Panc1 (cell line): Measurements from ENCODE around the gene CSF1. TPM values are rescaled to one million over a fixed set of nuclear protein-coding genes. Genes with fewer than 3 reads are reported as not detected.

Experiments
- ATAC-seq: fragments of 200-7000 bp; cut with Tn5 transposase; 2 replicates; pipeline ENCODE4 v1.9.1; 2020; ENCODE audit warnings: mild to moderate bottlenecking, moderate library complexity
- BruUV-seq: library from RNA; stranded (reverse); fragments of 400-500 nt; replicated peaks from 2 replicates; lab custom pipeline; 2021; lab: Mats Ljungman, UMichigan
- CTCF ChIA-PET: fragments of 300-600 bp; sonication (Branson Sonifier 250); formaldehyde crosslinking; loops from one replicate; lab custom pipeline; 2022; ENCODE audit warnings: antibody characterized with exemption; lab: Charles Lee
- POLR2A ChIA-PET: fragments of 300-600 bp; sonication (Branson Sonifier 250); formaldehyde crosslinking; loops from one replicate; lab custom pipeline; 2022; ENCODE audit warnings: antibody characterized with exemption; lab: Charles Lee
- DNase-seq: peaks from one replicate; pipeline ENCODE4 v3.0.0-alpha.2; 2010; ENCODE audit warnings: low read depth, low spot score
- H3K27ac ChIP-seq: 2 replicates; pipeline ENCODE4 v1.5.1; 2011; ENCODE audit warnings: mild to moderate bottlenecking, low read length, inconsistent platforms
- H3K27me3 ChIP-seq: fragments of 200-500 bp; sonication (Bioruptor generic); 2 replicates; pipeline ENCODE4 v1.6.0; 2014; ENCODE audit warnings: low read length, inconsistent platforms; ENCODE audit not compliant: control insufficient read depth, insufficient read depth
- H3K36me3 ChIP-seq: fragments of 200-500 bp; sonication (Bioruptor generic); 2 replicates; pipeline ENCODE4 v1.5.1; 2014; ENCODE audit warnings: inconsistent platforms, mild to moderate bottlenecking, low read length, moderate library complexity; ENCODE audit not compliant: control insufficient read depth, insufficient read depth
- H3K4me1 ChIP-seq: 2 replicates; pipeline ENCODE4 v1.5.1; 2011; ENCODE audit warnings: inconsistent platforms, mild to moderate bottlenecking, low read length, moderate library complexity; ENCODE audit not compliant: control insufficient read depth, insufficient read depth
- H3K4me3 ChIP-seq, 2 experiments: 2 replicates each; pipeline ENCODE4 v1.5.1; 2011 to 2012; ENCODE audit warnings: low read depth in 2 of 2, low read length in 2 of 2, mild to moderate bottlenecking in 2 of 2, inconsistent platforms in 1 of 2, moderate library complexity in 1 of 2
- H3K9me3 ChIP-seq: fragments of 200-500 bp; sonication (Bioruptor generic); 2 replicates; pipeline ENCODE4 v1.5.1; 2014; ENCODE audit warnings: low read depth, mild to moderate bottlenecking, inconsistent platforms, low read length, moderate library complexity; ENCODE audit not compliant: control insufficient read depth, insufficient read depth
- POLR2AphosphoS5 ChIP-seq: IDR thresholded peaks from 2 replicates; pipeline ENCODE4 v1.6.1; 2012; ENCODE audit warnings: mild to moderate bottlenecking, low read depth, low read length, moderate library complexity
- REST ChIP-seq, 2 experiments: IDR thresholded peaks; 2 replicates each; pipeline ENCODE4 v1.6.1; 2011 to 2012; ENCODE audit warnings: low read depth in 2 of 2, control low read depth in 1 of 2, low read length in 1 of 2, mild to moderate bottlenecking in 1 of 2, moderate library complexity in 1 of 2; ENCODE audit not compliant: insufficient read depth in 1 of 2
- SIN3A ChIP-seq: IDR thresholded peaks from 2 replicates; pipeline ENCODE4 v1.6.1; 2012; ENCODE audit warnings: low read depth, mild to moderate bottlenecking, low read length, moderate library complexity, borderline replicate concordance; ENCODE audit not compliant: insufficient read depth
- TCF7L2 ChIP-seq: IDR thresholded peaks from 2 replicates; pipeline ENCODE4 v1.6.1; 2011; ENCODE audit warnings: mild to moderate bottlenecking, low read depth, low read length, inconsistent platforms
- in situ Hi-C: cut with HindIII; loops from 2 replicates; pipeline ENCODE4 v1.10.0; 2016; ENCODE audit warnings: low sequenced_read_pairs, low pct_unique_long_range_greater_than_20kb
- intact Hi-C: fragments of 100-400 bp; cut with micrococcal nuclease; formaldehyde crosslinking; loops from one replicate; pipeline ENCODE4 v1.10.0; 2022; ENCODE audit not compliant: unreplicated experiment
- total RNA-seq: library from RNA; stranded (reverse); gene quantifications from one replicate; pipeline ENCODE4 v1.2.1, GENCODE V29; 2021; ENCODE audit not compliant: unreplicated experiment
- TF ChIP-seq, protein P1 (sequence below): fragments of 450-650 bp; IDR thresholded peaks from 2 replicates; pipeline ENCODE4 v1.5.1; 2017; ENCODE audit warnings: mild to moderate bottlenecking

Gene CSF1
- total RNA-seq, 1 experiment from 2014 or later = 217 TPM

DNA sequence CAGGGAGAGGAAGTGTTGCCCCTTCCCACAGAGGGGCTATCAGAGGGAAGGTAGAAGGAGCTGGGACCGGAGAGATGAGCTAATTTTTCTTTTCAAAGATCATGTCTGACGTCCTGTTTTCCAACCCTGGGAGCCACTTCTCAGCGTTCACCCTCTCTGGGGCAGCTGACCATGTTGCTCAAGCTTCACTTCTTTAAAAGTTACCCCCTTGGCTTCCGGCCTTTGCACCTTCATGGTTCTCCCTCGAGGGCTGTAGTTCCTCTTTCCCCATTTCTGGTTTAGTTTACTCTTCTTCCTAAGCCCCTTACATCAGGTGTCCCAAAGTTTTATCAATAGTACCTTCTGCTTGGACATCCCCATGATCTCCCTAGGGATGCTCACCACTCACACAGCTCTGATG is 23.8 kb upstream of the CSF1 start:
- Histone ChIP-seq H3K4me1 (peaks cover 22% of the 10 kb centered on the region), H3K27me3 (no peaks in the 10 kb centered on the region), H3K4me3 (no peak overlapping the region), H3K9me3 (no peaks in the 10 kb centered on the region), H3K27ac (peak overlapping the region; percentile 59; the same call in 1 of the 2 replicates), H3K36me3 (no peaks in the 10 kb centered on the region)
- in situ Hi-C loops = no loop called here
- TF ChIP-seq, protein P1, sequence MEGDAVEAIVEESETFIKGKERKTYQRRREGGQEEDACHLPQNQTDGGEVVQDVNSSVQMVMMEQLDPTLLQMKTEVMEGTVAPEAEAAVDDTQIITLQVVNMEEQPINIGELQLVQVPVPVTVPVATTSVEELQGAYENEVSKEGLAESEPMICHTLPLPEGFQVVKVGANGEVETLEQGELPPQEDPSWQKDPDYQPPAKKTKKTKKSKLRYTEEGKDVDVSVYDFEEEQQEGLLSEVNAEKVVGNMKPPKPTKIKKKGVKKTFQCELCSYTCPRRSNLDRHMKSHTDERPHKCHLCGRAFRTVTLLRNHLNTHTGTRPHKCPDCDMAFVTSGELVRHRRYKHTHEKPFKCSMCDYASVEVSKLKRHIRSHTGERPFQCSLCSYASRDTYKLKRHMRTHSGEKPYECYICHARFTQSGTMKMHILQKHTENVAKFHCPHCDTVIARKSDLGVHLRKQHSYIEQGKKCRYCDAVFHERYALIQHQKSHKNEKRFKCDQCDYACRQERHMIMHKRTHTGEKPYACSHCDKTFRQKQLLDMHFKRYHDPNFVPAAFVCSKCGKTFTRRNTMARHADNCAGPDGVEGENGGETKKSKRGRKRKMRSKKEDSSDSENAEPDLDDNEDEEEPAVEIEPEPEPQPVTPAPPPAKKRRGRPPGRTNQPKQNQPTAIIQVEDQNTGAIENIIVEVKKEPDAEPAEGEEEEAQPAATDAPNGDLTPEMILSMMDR = no peak
- no peak for TF ChIP-seq SIN3A
- TF ChIP-seq REST (IDR thresholded peaks at IDR 0.05; ENCODE audit: insufficient read depth in 1 of 2, low read depth in 2 of 2, low read length in 1 of 2) = no peak
- TF ChIP-seq TCF7L2 = no peak
- TF ChIP-seq POLR2AphosphoS5 = no peak
- intact Hi-C loops = no loop called here
- ATAC-seq (no peak), DNase-seq (no peak)
- POLR2A ChIA-PET = no interaction called here
- CTCF ChIA-PET = no interaction called here
- BruUV-seq = no TSS peak

- TF ChIP-seq REST (IDR thresholded peaks at IDR 0.05; ENCODE audit: insufficient read depth in 1 of 2, low read depth in 2 of 2, low read length in 1 of 2) = no peak
- Histone ChIP-seq H3K27ac (peak overlapping the region; percentile 44; the same call in 1 of the 2 replicates), H3K4me3 (no peak overlapping the region), H3K36me3 (no peaks in the 10 kb centered on the region), H3K27me3 (no peaks in the 10 kb centered on the region), H3K4me1 (peaks cover 21% of the 10 kb centered on the region), H3K9me3 (no peaks in the 10 kb centered on the region)
- intact Hi-C loops = no loop called here
- no peak for ATAC-seq
- in situ Hi-C loops = no loop called here
- ChIA-PET CTCF (no interaction called here), POLR2A (no interaction called here)
- no TSS peak for BruUV-seq
- DNase-seq = no peak
Measured at GRCh38 chr1:109887271-109887670, 23.4 kb upstream of the CSF1 start.
